Endothelial cell of umbilical vein (primary cell): ENCODE data around the gene MEOX2. TPM values are rescaled to one million over a fixed set of nuclear protein-coding genes. Genes with fewer than 3 reads are reported as not detected.

Source experiments
- Bru-seq: library from RNA; stranded (reverse); fragments of 400-500 nt; gene quantifications from one replicate; lab custom pipeline; 2021; lab: Mats Ljungman, UMichigan
- BruChase-seq, 2 experiments: library from RNA; stranded (reverse); fragments of 400-500 nt; gene quantifications; one replicate each; lab custom pipeline; 2021; lab: Mats Ljungman, UMichigan
- BruUV-seq: library from RNA; stranded (reverse); fragments of 400-500 nt; replicated peaks from 2 replicates; lab custom pipeline; 2021; lab: Mats Ljungman, UMichigan
- CTCF ChIA-PET: fragments of 300-600, 350-600 bp; sonication (Branson Sonifier 250); formaldehyde crosslinking; loops from one replicate; lab custom pipeline; 2021; ENCODE audit warnings: antibody characterized with exemption, inconsistent platforms; lab: Charles Lee
- POLR2A ChIA-PET: fragments of 300-600, 350-600 bp; sonication (Branson Sonifier 250); formaldehyde crosslinking; loops from one replicate; lab custom pipeline; 2021; ENCODE audit warnings: antibody characterized with exemption, inconsistent platforms; lab: Charles Lee
- DNase-seq: peaks from one replicate; pipeline ENCODE4 v3.0.0-alpha.2; 2011; ENCODE audit warnings: low read depth, low spot score
- FAIRE-seq: peaks from 2 replicates; lab custom pipeline; 2011; peaks lifted over from hg19 to GRCh38; lab: Jason Lieb, UNC
- H2AFZ ChIP-seq: 2 replicates; pipeline ENCODE4 v1.6.0; 2012; ENCODE audit warnings: low read depth, low read length, control low read depth, inconsistent platforms
- H3K27ac ChIP-seq: 2 replicates; pipeline ENCODE4 v1.5.1; 2011; ENCODE audit warnings: low read depth, mild to moderate bottlenecking, control low read depth, low read length, moderate library complexity; ENCODE audit not compliant: insufficient read depth
- H3K27me3 ChIP-seq, 2 experiments: 2 replicates each; pipeline versions ENCODE4 v1.6.0 to v1.6.1; 2011; ENCODE audit warnings: low read length in 2 of 2, mixed read lengths in 1 of 2; ENCODE audit not compliant: control insufficient read depth in 2 of 2, insufficient read depth in 2 of 2
- H3K36me3 ChIP-seq, 2 experiments: 2 replicates in 1 of 2; 3 replicates in 1 of 2; pipeline ENCODE4 v1.5.1; 2011; ENCODE audit warnings: low read length in 2 of 2, mild to moderate bottlenecking in 1 of 2, moderate library complexity in 1 of 2; ENCODE audit not compliant: control insufficient read depth in 2 of 2, insufficient read depth in 2 of 2; ENCODE audit errors: extremely low read depth in 1 of 2
- H3K4me1 ChIP-seq: 3 replicates; pipeline ENCODE4 v1.5.1; 2011; ENCODE audit warnings: mild to moderate bottlenecking, low read length; ENCODE audit not compliant: control insufficient read depth, insufficient read depth; ENCODE audit errors: extremely low read depth
- H3K4me2 ChIP-seq: 2 replicates; pipeline ENCODE4 v1.6.1; 2011; ENCODE audit warnings: low read length, control low read depth, mixed read lengths; ENCODE audit not compliant: insufficient read depth
- H3K4me3 ChIP-seq, 3 experiments: fragments of 200-600 bp in 1 of 3; sonication (generic), shearing (Covaris generic) in 1 of 3; replicated peaks in 1 of 3; 2 replicates each; pipeline ENCODE4 v1.5.1; 2011 to 2016; ENCODE audit warnings: control low read depth in 3 of 3, low read length in 3 of 3, mild to moderate bottlenecking in 2 of 3, inconsistent platforms in 1 of 3, low read depth in 1 of 3, moderate library complexity in 1 of 3; ENCODE audit not compliant: insufficient read depth in 1 of 3
- H3K79me2 ChIP-seq: 2 replicates; pipeline ENCODE4 v1.6.0; 2012; ENCODE audit warnings: low read length, inconsistent platforms; ENCODE audit not compliant: control insufficient read depth, insufficient read depth
- H3K9ac ChIP-seq: replicated peaks from 2 replicates; pipeline ENCODE3; 2011; ENCODE audit warnings: low read length, control low read depth; ENCODE audit not compliant: insufficient read depth; ENCODE audit errors: extremely low read depth
- H3K9me1 ChIP-seq: replicated peaks from 3 replicates; pipeline ENCODE4 v1.6.0; 2011; ENCODE audit warnings: mild to moderate bottlenecking, low read length; ENCODE audit not compliant: control insufficient read depth, insufficient read depth; ENCODE audit errors: extremely low read depth
- H3K9me3 ChIP-seq: replicated peaks from 2 replicates; pipeline ENCODE4 v1.5.1; 2012; ENCODE audit warnings: low read length, inconsistent platforms; ENCODE audit not compliant: control insufficient read depth, insufficient read depth
- H4K20me1 ChIP-seq: replicated peaks from 2 replicates; pipeline ENCODE3; 2011; ENCODE audit warnings: mild to moderate bottlenecking, low read length; ENCODE audit not compliant: control insufficient read depth, insufficient read depth; ENCODE audit errors: extremely low read depth
- CTCF ChIP-seq, 2 donors: IDR thresholded peaks; 1 replicate in 1 of 2; 2 replicates in 1 of 2; pipeline ENCODE4 v1.5.1; 2011; ENCODE audit warnings: low read length in 2 of 2, mild to moderate bottlenecking in 2 of 2, moderate library complexity in 2 of 2, control low read depth in 1 of 2, inconsistent platforms in 1 of 2, low read depth in 1 of 2; ENCODE audit not compliant: insufficient read depth in 1 of 2; ENCODE audit errors: extremely low read depth in 1 of 2
- EZH2 ChIP-seq: IDR thresholded peaks from 2 replicates; pipeline ENCODE4 v1.6.1; 2012; ENCODE audit warnings: borderline replicate concordance, low read depth, mild to moderate bottlenecking, moderate library complexity, low read length, inconsistent platforms; ENCODE audit not compliant: severe bottlenecking
- FOS ChIP-seq: IDR thresholded peaks from 2 replicates; pipeline ENCODE4 v1.6.1; 2011; ENCODE audit warnings: mild to moderate bottlenecking, low read length, moderate library complexity, borderline replicate concordance; ENCODE audit not compliant: insufficient read depth
- GATA2 ChIP-seq: IDR thresholded peaks from 2 replicates; pipeline ENCODE4 v1.7.0; 2011; ENCODE audit warnings: low read depth, mild to moderate bottlenecking, moderate library complexity, mixed read lengths, low read length; ENCODE audit not compliant: insufficient read length, insufficient read depth
- JUN ChIP-seq: IDR thresholded peaks from 2 replicates; pipeline ENCODE4 v1.6.1; 2011; ENCODE audit warnings: borderline replicate concordance, low read depth; ENCODE audit not compliant: insufficient read length, insufficient read depth
- MAX ChIP-seq: IDR thresholded peaks from 2 replicates; pipeline ENCODE4 v1.6.1; 2011; ENCODE audit not compliant: insufficient read depth, insufficient read length
- MYC ChIP-seq: IDR thresholded peaks from one replicate; pipeline ENCODE4 v1.6.1; 2011; ENCODE audit warnings: mild to moderate bottlenecking, low read depth, low read length
- POLR2A ChIP-seq: IDR thresholded peaks from 2 replicates; pipeline ENCODE4 v1.6.1; 2012; ENCODE audit warnings: low read depth, mild to moderate bottlenecking, control low read depth, low read length
- POLR2AphosphoS5 ChIP-seq: IDR thresholded peaks from 2 replicates; pipeline ENCODE4 v1.6.1; 2012; ENCODE audit warnings: low read depth, mild to moderate bottlenecking, control low read depth, low read length, moderate library complexity; ENCODE audit not compliant: insufficient read depth
- dilution Hi-C: fragments of 300-500 bp; cut with MboI; formaldehyde crosslinking; loops from one replicate; pipeline ENCODE4 v1.15.0; 2019; ENCODE audit warnings: low sequenced_read_pairs; ENCODE audit not compliant: extremely low pct_ligation_motif_present
- intact Hi-C: fragments of 100-400 bp; cut with micrococcal nuclease; formaldehyde crosslinking; loops from one replicate; pipeline ENCODE4 v1.10.0; 2022
- long read RNA-seq: library from polyadenylated mRNA; stranded (forward); transcript quantifications from one replicate; pipeline ENCODE4 v2.0.0, GENCODE V29; 2021
- polyA minus RNA-seq, 3 experiments: library from RNA; depleted of rRNA, polyadenylated mRNA; stranded (reverse); fragments of >200 nt; gene quantifications; 1 replicate in 1 of 3; 2 replicates in 2 of 3; pipeline ENCODE4 v1.2.3, GENCODE V29; 2011
- polyA plus RNA-seq, 4 experiments: library from polyadenylated mRNA; depleted of rRNA in 3 of 4; stranded (reverse) in 3 of 4; unstranded in 1 of 4; fragments of >200 nt; gene quantifications; 2 replicates each; pipeline versions ENCODE4 v1.2.1 to v1.2.3, GENCODE V29; 2011 to 2012; ENCODE audit warnings: missing spikeins in 1 of 4
- total RNA-seq: library from RNA; stranded (reverse); gene quantifications from 2 replicates; pipeline ENCODE4 v1.2.3, GENCODE V29; 2021

The MEOX2 gene
- total RNA-seq, result 45.1 and 47.8 TPM in 2 replicates
- polyA plus RNA-seq, result 10.2 and 11.6 TPM in 2 replicates
- polyA plus RNA-seq (2011; cell fraction: cytosol; rRNA removed), result 10.6 and 11.0 TPM in 2 replicates
- 12.7 and 13.2 TPM in 2 replicates for polyA plus RNA-seq (2011; cell fraction: nucleus; rRNA removed)
- polyA plus RNA-seq (2012), result 10.5 and 17.2 TPM in 2 replicates
- polyA minus RNA-seq, result 11.3 and 11.4 TPM in 2 replicates
- polyA minus RNA-seq (2011; cell fraction: cytosol; rRNA and poly(A)+ RNA removed), result not detected
- 21.7 and 30.8 TPM in 2 replicates for polyA minus RNA-seq (2011; cell fraction: nucleus; rRNA and poly(A)+ RNA removed)
- percentile 97 among the genes with signal in this experiment for Bru-seq, nascent RNA
- BruChase-seq, experiment 1, labeled RNA remaining after a 6-hour chase, result percentile 59 among the genes with signal in this experiment
- BruChase-seq, experiment 2, labeled RNA remaining after a 2-hour chase, result percentile 66 among the genes with signal in this experiment
- long read RNA-seq, transcript MEOX2-201 (3 exons, 2,500 nt), result major isoform, 84 of 92 reads
- long read RNA-seq, partial matches to known transcripts, result 0 of 92 reads
- long read RNA-seq, other reads (novel, unspliced or antisense), result 8 of 92 reads

GRCh38 chr7:15686295-15686956 lies at the start of gene MEOX2:
Gene MEOX2, minus strand, starts transcription at chr7:15686683. Its CDS starts 281 bp downstream, at chr7:15686402.
- DNase-seq (peak; percentile 87), FAIRE-seq (peak; percentile 76)
- ChIA-PET POLR2A (interaction anchor here (0.6 to 0.9 kb wide), 2 partner anchors 23 to 85 kb away, joined by 4 to 5 read pairs; no protein-coding TSS in a partner anchor), CTCF (interaction anchor here (0.7 to 9.5 kb wide), 12 partner anchors 8 to 878 kb away, joined by 3 to 107 read pairs (median 4); no protein-coding TSS in a partner anchor)
- peaks cover 46% of the 10 kb centered on the region for H3K79me2 ChIP-seq
- intact Hi-C loops (loop anchor here (1.0 to 10.0 kb wide), 17 partner anchors 24 to 1702 kb away; partner anchors contain the start of genes ANKMY2, BZW2, CRPPA and ETV1), dilution Hi-C loops (no loop called here)
- TSS peak; percentile 55 for BruUV-seq
- peak within 1 kb of the TSS; percentile 91 for H3K9ac ChIP-seq
- H3K27me3 ChIP-seq, result no peaks in the 10 kb centered on the region
- H2AFZ ChIP-seq, result peak within 1 kb of the TSS; percentile 77
- H3K4me1 ChIP-seq, result peaks cover 22% of the 10 kb centered on the region
- H3K9me1 ChIP-seq, result no peaks in the 10 kb centered on the region
- no peaks in the 10 kb centered on the region for H4K20me1 ChIP-seq
- TF ChIP-seq POLR2AphosphoS5, result peak; percentile 64
- no peak for TF ChIP-seq EZH2
- TF ChIP-seq GATA2, result no peak
- TF ChIP-seq MAX, result peak; percentile 94
- no peak for TF ChIP-seq FOS
- TF ChIP-seq CTCF (IDR thresholded peaks at IDR 0.05; ENCODE audit: extremely low read depth in 1 of 2, insufficient read depth in 1 of 2, low read depth in 1 of 2, low read length in 2 of 2), result no peak
- TF ChIP-seq JUN, result no peak
- peak; percentile 69 for TF ChIP-seq POLR2A
- peak; percentile 85 for TF ChIP-seq MYC
- H3K9me3 ChIP-seq, result no peaks in the 10 kb centered on the region
- H3K36me3 ChIP-seq, result no peaks in the 10 kb centered on the region
- peak within 1 kb of the TSS; percentile 61 to 95 (median 80) for H3K4me3 ChIP-seq
- peak within 1 kb of the TSS; percentile 70 for H3K27ac ChIP-seq
- H3K4me2 ChIP-seq, result peak within 1 kb of the TSS; percentile 98
